Measurements from ENCODE around the gene DUSP28. TPM values are rescaled to one million over a fixed set of nuclear protein-coding genes. Genes with fewer than 3 reads are reported as not detected.

DUSP28 gene
- total RNA-seq, 1 donor from 2014 or later, result 6.1 TPM

- no peak overlapping the region for H3K27ac Mint-ChIP-seq (ENCODE audit: unreplicated experiment)
- no peaks in the 10 kb centered on the region for H3K27me3 Mint-ChIP-seq (ENCODE audit: low read depth)
These were observed 16.5 kb downstream of the DUSP28 start for GRCh38 chr2:240576436-240577205.

DNA sequence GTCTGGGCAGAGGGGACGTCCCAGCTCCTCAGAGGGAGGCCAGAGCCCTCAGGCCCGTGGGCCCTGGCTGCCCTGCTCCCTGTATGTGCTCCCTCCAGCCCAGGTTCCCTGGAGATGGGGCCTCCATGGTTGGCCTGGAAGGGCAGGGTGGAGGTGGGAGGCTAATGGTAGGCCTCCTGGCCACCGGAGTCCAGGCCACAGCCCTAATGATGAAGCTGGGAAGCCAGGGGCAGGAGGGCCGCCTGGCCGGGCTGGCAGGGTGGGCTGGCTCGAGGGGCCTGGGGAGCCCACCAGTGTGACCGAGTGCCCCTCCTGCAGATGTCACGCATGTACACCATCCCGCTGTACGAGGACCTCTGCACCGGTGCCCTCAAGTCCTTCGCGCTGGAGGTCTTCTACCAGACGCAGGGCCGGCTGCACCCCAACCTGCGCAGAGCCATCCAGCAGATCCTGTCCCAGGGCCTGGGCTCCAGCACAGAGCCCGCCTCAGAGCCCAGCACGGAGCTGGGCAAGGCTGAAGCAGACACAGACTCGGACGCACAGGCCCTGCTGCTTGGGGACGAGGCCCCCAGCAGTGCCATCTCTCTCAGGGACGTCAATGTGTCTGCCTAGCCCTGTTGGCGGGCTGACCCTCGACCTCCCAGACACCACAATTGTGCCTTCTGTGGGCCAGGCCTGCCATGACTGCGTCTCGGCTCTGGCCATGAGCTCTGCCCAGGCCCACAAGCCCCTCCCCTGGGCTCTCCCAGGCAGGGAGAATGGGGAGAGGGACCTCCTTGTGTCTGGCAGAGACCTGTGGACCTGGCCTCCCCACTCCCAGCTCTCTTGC lies 17.3 kb downstream of the DUSP28 start:
- Mint-ChIP-seq H3K27me3 (ENCODE audit: low read depth) (no peaks in the 10 kb centered on the region), H3K36me3 (ENCODE audit: low read depth) (peaks cover 5% of the 10 kb centered on the region), H3K9me3 (no peaks in the 10 kb centered on the region), H3K27ac (ENCODE audit: unreplicated experiment) (no peak overlapping the region), H3K4me1 (peaks cover 18% of the 10 kb centered on the region), H3K4me3 (no peak overlapping the region)
- no peak for TF ChIP-seq CTCF (conservative IDR thresholded peaks at IDR 0.05)
- no peak for DNase-seq (ENCODE audit: low read depth, low spot score)

More at GRCh38 chr2:240576436-240577205, 16.5 kb downstream of the DUSP28 start:
- DNase-seq (ENCODE audit: low read depth, low spot score), result no peak
- H3K9me3 Mint-ChIP-seq, result no peaks in the 10 kb centered on the region
- H3K36me3 Mint-ChIP-seq (ENCODE audit: low read depth), result peaks cover 2% of the 10 kb centered on the region
- H3K4me3 Mint-ChIP-seq, result no peak overlapping the region
- H3K4me1 Mint-ChIP-seq, result peaks cover 9% of the 10 kb centered on the region
- no peak for TF ChIP-seq CTCF (conservative IDR thresholded peaks at IDR 0.05)

GRCh38 chr2:240578110-240578450 lies 17.9 kb downstream of the DUSP28 start:
- Mint-ChIP-seq H3K36me3 (ENCODE audit: low read depth) (peaks cover 5% of the 10 kb centered on the region), H3K9me3 (no peaks in the 10 kb centered on the region), H3K4me1 (peaks cover 22% of the 10 kb centered on the region)

GRCh38 chr2:240578488-240578887 lies 18.3 kb downstream of the DUSP28 start:
- H3K4me3 Mint-ChIP-seq, result peak overlapping the region; percentile 47
- peaks cover 22% of the 10 kb centered on the region for H3K4me1 Mint-ChIP-seq
- H3K36me3 Mint-ChIP-seq (ENCODE audit: low read depth), result peaks cover 5% of the 10 kb centered on the region
- DNase-seq (ENCODE audit: low read depth, low spot score), result no peak
- no peaks in the 10 kb centered on the region for H3K9me3 Mint-ChIP-seq
- no peak overlapping the region for H3K27ac Mint-ChIP-seq (ENCODE audit: unreplicated experiment)
- no peak for TF ChIP-seq CTCF (conservative IDR thresholded peaks at IDR 0.05)
- H3K27me3 Mint-ChIP-seq (ENCODE audit: low read depth), result no peaks in the 10 kb centered on the region

More at GRCh38 chr2:240578110-240578450, 17.9 kb downstream of the DUSP28 start:
- Mint-ChIP-seq H3K4me3 (no peak overlapping the region), H3K27ac (ENCODE audit: unreplicated experiment) (no peak overlapping the region), H3K27me3 (ENCODE audit: low read depth) (no peaks in the 10 kb centered on the region)
- TF ChIP-seq CTCF (conservative IDR thresholded peaks at IDR 0.05), result no peak
- no peak for DNase-seq (ENCODE audit: low read depth, low spot score)

DNA sequence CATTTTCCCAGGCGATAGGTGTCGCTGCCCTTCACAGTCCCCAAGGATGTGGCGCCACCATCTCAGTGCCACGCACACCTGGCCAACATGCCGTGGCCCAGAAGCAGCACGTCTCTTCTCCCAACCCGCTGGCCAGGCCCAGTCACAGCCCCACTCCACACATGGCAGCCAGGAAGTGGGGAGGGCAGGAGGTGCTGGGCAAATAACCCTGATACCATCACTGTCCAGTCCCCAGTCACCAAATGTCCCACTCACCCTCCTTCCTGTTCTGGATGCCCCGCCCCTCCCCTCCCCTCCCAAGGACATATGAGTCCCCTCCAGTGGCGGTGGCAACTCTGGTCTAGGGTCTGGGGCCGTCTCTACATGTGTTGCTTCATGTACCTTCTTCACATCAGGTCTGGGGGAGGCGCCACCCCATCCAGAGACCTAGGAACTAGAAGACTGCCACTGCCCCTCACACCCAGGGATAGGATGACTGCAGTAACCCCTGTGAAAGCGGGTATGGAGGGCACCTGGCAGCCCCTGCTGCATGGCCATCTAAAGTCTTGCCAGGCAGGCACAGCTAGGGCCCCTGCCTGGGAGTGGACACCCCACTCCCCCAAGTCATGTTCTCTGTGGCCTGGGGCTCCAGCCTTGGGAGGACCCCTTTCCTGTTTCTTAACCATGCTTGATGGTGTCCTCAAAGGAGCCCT lies 19.1 kb downstream of the DUSP28 start:
- H3K36me3 Mint-ChIP-seq (ENCODE audit: low read depth), result peaks cover 5% of the 10 kb centered on the region
- no peaks in the 10 kb centered on the region for H3K9me3 Mint-ChIP-seq
- no peak for TF ChIP-seq CTCF (conservative IDR thresholded peaks at IDR 0.05)
- DNase-seq (ENCODE audit: low read depth, low spot score), result no peak
- no peak overlapping the region for H3K4me3 Mint-ChIP-seq
- peak overlapping the region; percentile 12 for H3K27ac Mint-ChIP-seq (ENCODE audit: unreplicated experiment)
- peaks cover 22% of the 10 kb centered on the region for H3K4me1 Mint-ChIP-seq
- no peaks in the 10 kb centered on the region for H3K27me3 Mint-ChIP-seq (ENCODE audit: low read depth)

All from neural crest cell (in vitro differentiated cells).